SK-N-SH (cell line): ENCODE results near the gene DENND1C. TPM values are rescaled to one million over a fixed set of nuclear protein-coding genes. Genes with fewer than 3 reads are reported as not detected.

Experiments
- CTCF ChIA-PET: fragments of 300-600, 350-600 bp; formaldehyde crosslinking; extraction: SDS; loops from one replicate; lab custom pipeline; 2021; lab: Yijun Ruan, JAX
- POLR2A ChIA-PET: fragments of 350-600 bp; sonication (Branson Sonifier 250); formaldehyde crosslinking; extraction: SDS; loops from one replicate; lab custom pipeline; 2020; ENCODE audit warnings: antibody characterized with exemption, inconsistent platforms; lab: Yijun Ruan, JAX
- DNase-seq: peaks from one replicate; pipeline ENCODE4 v3.0.0; 2012
- H2AFZ ChIP-seq: fragments of 200-600 bp; sonication (generic); 2 replicates; pipeline ENCODE4 v1.8.1; 2016; ENCODE audit warnings: antibody characterized with exemption, mild to moderate bottlenecking, low read depth
- H3F3A ChIP-seq: fragments of 200-600 bp; sonication (generic); replicated peaks from 2 replicates; pipeline ENCODE3; 2016; ENCODE audit warnings: antibody characterized with exemption, mild to moderate bottlenecking; ENCODE audit not compliant: insufficient read depth
- H3K27ac ChIP-seq, 2 experiments: fragments of 200-500 bp in 1 of 2; fragments of 200-600 bp in 1 of 2; sonication (Bioruptor generic) in 1 of 2; sonication (generic), shearing (Covaris generic) in 1 of 2; 2 replicates each; pipeline versions ENCODE4 v1.5.1 to v1.6.1; 2014 to 2016; ENCODE audit warnings: low read depth in 2 of 2, inconsistent platforms in 1 of 2, low read length in 1 of 2, mild to moderate bottlenecking in 1 of 2, mixed read lengths in 1 of 2
- H3K27me3 ChIP-seq: fragments of 200-600 bp; sonication (generic), shearing (Covaris generic); 2 replicates; pipeline ENCODE4 v1.6.1; 2016; ENCODE audit warnings: mixed run types; ENCODE audit not compliant: insufficient read depth
- H3K36me3 ChIP-seq, 2 experiments: fragments of 200-500 bp in 1 of 2; fragments of 200-600 bp in 1 of 2; sonication (Bioruptor generic) in 1 of 2; sonication (generic) in 1 of 2; replicated peaks in 1 of 2; 2 replicates each; pipeline versions ENCODE3 to v1.5.1; 2014 to 2016; ENCODE audit warnings: low read length in 1 of 2, mild to moderate bottlenecking in 1 of 2; ENCODE audit not compliant: insufficient read depth in 2 of 2, control insufficient read depth in 1 of 2
- H3K4me1 ChIP-seq, 2 experiments: fragments of 200-500 bp in 1 of 2; fragments of 200-600 bp in 1 of 2; sonication (Bioruptor generic) in 1 of 2; sonication (generic), shearing (Covaris generic) in 1 of 2; 2 replicates each; pipeline versions ENCODE4 v1.5.1 to v1.6.1; 2014 to 2016; ENCODE audit warnings: low read depth in 1 of 2, low read length in 1 of 2, mixed run types in 1 of 2; ENCODE audit not compliant: insufficient read depth in 2 of 2, control insufficient read depth in 1 of 2
- H3K4me2 ChIP-seq: fragments of 200-600 bp; sonication (generic), shearing (Covaris generic); 2 replicates; pipeline ENCODE4 v1.6.1; 2017; ENCODE audit warnings: mixed run types
- H3K4me3 ChIP-seq, 2 experiments: fragments of 200-500 bp in 1 of 2; fragments of 200-600 bp in 1 of 2; sonication (Bioruptor generic) in 1 of 2; sonication (generic), shearing (Covaris generic) in 1 of 2; 2 replicates each; pipeline versions ENCODE4 v1.5.1 to v1.8.1; 2014 to 2016; ENCODE audit warnings: low read depth in 2 of 2, inconsistent platforms in 1 of 2, low read length in 1 of 2, mild to moderate bottlenecking in 1 of 2, mixed read lengths in 1 of 2, moderate library complexity in 1 of 2
- H3K79me2 ChIP-seq: fragments of 200-600 bp; sonication (generic); 2 replicates; pipeline ENCODE4 v1.8.1; 2017; ENCODE audit warnings: mild to moderate bottlenecking; ENCODE audit not compliant: insufficient read depth
- H3K9ac ChIP-seq: fragments of 200-600 bp; sonication (generic); 2 replicates; pipeline ENCODE4 v1.6.1; 2017; ENCODE audit warnings: mixed run types
- H3K9me2 ChIP-seq: fragments of 200-600 bp; sonication (generic); 2 replicates; pipeline ENCODE4 v1.6.1; 2017; ENCODE audit warnings: mixed run types
- H3K9me3 ChIP-seq: fragments of 200-600 bp; sonication (generic); 2 replicates; pipeline ENCODE4 v1.6.1; 2017; ENCODE audit warnings: mixed run types, mild to moderate bottlenecking, moderate library complexity
- H4K20me1 ChIP-seq: fragments of 200-600 bp; sonication (generic); 2 replicates; pipeline ENCODE4 v1.6.1; 2017; ENCODE audit warnings: mild to moderate bottlenecking, mixed run types; ENCODE audit not compliant: insufficient read depth
- CHD2 ChIP-seq: fragments of 150-350 bp; IDR thresholded peaks from 2 replicates; pipeline ENCODE4 v1.6.1; 2018; ENCODE audit warnings: low read length; ENCODE audit not compliant: partially characterized antibody
- ELF1 ChIP-seq: IDR thresholded peaks from 2 replicates; pipeline ENCODE4 v1.4.0; 2012
- GABPA ChIP-seq: IDR thresholded peaks from 2 replicates; pipeline ENCODE4 v1.4.0; 2012; ENCODE audit warnings: low read depth, mild to moderate bottlenecking
- GATA2 ChIP-seq: sonication (generic); formaldehyde crosslinking; IDR thresholded peaks from 2 replicates; pipeline ENCODE4 v1.5.0; 2020; ENCODE audit warnings: mild to moderate bottlenecking, missing genetic modification reagents
- JUND ChIP-seq: IDR thresholded peaks from 2 replicates; pipeline ENCODE4 v1.4.0; 2012
- MEF2A ChIP-seq: IDR thresholded peaks from 2 replicates; pipeline ENCODE4 v1.4.0; 2012; ENCODE audit warnings: low read depth, borderline replicate concordance
- MXI1 ChIP-seq: IDR thresholded peaks from 2 replicates; pipeline ENCODE4 v1.6.1; 2012; ENCODE audit warnings: mild to moderate bottlenecking, low read depth, low read length, improper control_type of control experiment
- POLR2AphosphoS5 ChIP-seq: IDR thresholded peaks from 2 replicates; pipeline ENCODE4 v1.6.1; 2012; ENCODE audit warnings: low read depth, low read length
- RAD21 ChIP-seq: IDR thresholded peaks from 2 replicates; pipeline ENCODE4 v1.6.1; 2012; ENCODE audit warnings: mild to moderate bottlenecking, low read length
- RCOR1 ChIP-seq: fragments of 150-350 bp; IDR thresholded peaks from 2 replicates; pipeline ENCODE4 v1.6.1; 2017; ENCODE audit warnings: antibody characterized with exemption, low read length
- TAF1 ChIP-seq: IDR thresholded peaks from 2 replicates; pipeline ENCODE4 v1.6.1; 2012; ENCODE audit warnings: low read depth, mild to moderate bottlenecking, low read length, moderate library complexity, borderline replicate concordance
- TCF12 ChIP-seq: IDR thresholded peaks from 2 replicates; pipeline ENCODE4 v1.4.0; 2012
- WGBS: methylation state at CpG from one replicate; pipeline ENCODE4 v1.1.6; 2017; ENCODE audit warnings: low lambda C conversion rate; 5-methylcytosine and 5-hydroxymethylcytosine counted together
- polyA plus RNA-seq, 3 experiments: library from polyadenylated mRNA; depleted of rRNA; stranded (reverse); fragments of >200 nt; gene quantifications; 2 replicates each; pipeline ENCODE4 v1.2.3, GENCODE V29; 2012
- TF ChIP-seq, protein P1 (sequence below): IDR thresholded peaks from 2 replicates; pipeline ENCODE4; 2012
- TF ChIP-seq, protein P2 (sequence below): IDR thresholded peaks from 2 replicates; pipeline ENCODE4 v1.4.0; 2012; ENCODE audit warnings: low read depth
- TF ChIP-seq, protein P3 (sequence below): fragments of 150-350 bp; IDR thresholded peaks from 2 replicates; pipeline ENCODE4 v1.6.1; 2016; ENCODE audit warnings: mild to moderate bottlenecking, low read depth, low read length
- TF ChIP-seq, protein P4 (sequence below): IDR thresholded peaks from 2 replicates; pipeline ENCODE4 v1.4.0; 2012; ENCODE audit warnings: low read depth, borderline replicate concordance
- TF ChIP-seq, protein P5 (sequence below): fragments of 150-350 bp; IDR thresholded peaks from 2 replicates; pipeline ENCODE4 v1.6.1; 2017; ENCODE audit warnings: antibody characterized with exemption, low read length, low read depth, borderline replicate concordance
- TF ChIP-seq, protein P6 (sequence below): IDR thresholded peaks from 2 replicates; pipeline ENCODE4 v1.4.0; 2012; ENCODE audit warnings: low read depth, borderline replicate concordance

Gene DENND1C
- polyA plus RNA-seq, 1 of the 3 experiments (the other 2 are of a cell fraction), result 0.05 TPM

DNA sequence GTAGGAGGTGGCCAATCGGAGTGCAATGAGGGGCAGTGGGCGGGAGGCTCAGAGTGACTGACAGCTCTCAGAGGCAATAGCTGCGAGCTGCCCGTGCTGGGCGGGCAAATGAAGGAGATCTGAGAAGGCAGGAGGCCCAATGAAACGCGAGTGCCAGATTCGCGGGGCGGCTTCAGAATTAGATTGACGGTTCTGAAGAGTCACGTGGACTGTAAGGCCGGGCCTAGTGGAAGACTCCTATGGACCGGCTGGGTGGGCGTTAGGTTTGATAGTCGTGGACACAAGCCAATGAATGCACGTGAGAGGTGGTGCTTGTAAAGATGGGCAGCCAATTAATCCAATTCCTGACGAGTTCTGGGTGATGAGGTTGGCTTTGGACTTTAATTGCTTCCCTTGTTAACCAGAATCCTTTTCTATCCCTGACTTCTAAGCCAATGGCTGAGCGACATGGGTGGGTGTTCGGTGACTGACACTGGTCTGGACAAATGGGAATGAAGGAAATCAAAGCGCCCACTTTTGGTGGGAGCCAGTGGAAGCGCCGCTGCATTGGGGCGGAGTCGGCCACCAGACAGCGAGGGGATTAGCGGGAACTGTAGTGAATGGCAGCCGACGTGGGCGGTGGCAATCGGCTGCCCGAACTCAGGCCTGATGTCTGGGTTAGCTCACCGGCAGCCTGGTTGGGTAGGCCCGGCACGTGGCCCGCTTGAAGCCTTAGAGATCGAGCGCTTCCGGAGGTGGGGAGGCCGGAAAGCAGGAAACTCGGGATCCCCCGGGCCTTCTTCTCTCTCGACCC is 56.5 kb downstream of the DENND1C start:
- TF ChIP-seq CHD2 (peak; percentile 96), TAF1 (no peak), GATA2 (CRISPR knock-in tag) (no peak), TCF12 (no peak), POLR2AphosphoS5 (peak; percentile 16; the same call in 1 of the 2 replicates), JUND (no peak), GABPA (peak; percentile 66), MXI1 (peak; percentile 32; the same call in 1 of the 2 replicates), RCOR1 (no peak), MEF2A (no peak), ELF1 (peak; percentile 61; the same call in 1 of the 2 replicates), RAD21 (no peak)
- TF ChIP-seq, protein P1, sequence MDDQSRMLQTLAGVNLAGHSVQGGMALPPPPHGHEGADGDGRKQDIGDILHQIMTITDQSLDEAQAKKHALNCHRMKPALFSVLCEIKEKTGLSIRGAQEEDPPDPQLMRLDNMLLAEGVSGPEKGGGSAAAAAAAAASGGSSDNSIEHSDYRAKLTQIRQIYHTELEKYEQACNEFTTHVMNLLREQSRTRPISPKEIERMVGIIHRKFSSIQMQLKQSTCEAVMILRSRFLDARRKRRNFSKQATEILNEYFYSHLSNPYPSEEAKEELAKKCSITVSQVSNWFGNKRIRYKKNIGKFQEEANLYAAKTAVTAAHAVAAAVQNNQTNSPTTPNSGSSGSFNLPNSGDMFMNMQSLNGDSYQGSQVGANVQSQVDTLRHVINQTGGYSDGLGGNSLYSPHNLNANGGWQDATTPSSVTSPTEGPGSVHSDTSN, result peak; percentile 96
- TF ChIP-seq, protein P2, sequence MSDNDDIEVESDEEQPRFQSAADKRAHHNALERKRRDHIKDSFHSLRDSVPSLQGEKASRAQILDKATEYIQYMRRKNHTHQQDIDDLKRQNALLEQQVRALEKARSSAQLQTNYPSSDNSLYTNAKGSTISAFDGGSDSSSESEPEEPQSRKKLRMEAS, result peak; percentile 98
- TF ChIP-seq, protein P3, sequence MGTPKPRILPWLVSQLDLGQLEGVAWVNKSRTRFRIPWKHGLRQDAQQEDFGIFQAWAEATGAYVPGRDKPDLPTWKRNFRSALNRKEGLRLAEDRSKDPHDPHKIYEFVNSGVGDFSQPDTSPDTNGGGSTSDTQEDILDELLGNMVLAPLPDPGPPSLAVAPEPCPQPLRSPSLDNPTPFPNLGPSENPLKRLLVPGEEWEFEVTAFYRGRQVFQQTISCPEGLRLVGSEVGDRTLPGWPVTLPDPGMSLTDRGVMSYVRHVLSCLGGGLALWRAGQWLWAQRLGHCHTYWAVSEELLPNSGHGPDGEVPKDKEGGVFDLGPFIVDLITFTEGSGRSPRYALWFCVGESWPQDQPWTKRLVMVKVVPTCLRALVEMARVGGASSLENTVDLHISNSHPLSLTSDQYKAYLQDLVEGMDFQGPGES, result peak; percentile 99
- TF ChIP-seq, protein P4, sequence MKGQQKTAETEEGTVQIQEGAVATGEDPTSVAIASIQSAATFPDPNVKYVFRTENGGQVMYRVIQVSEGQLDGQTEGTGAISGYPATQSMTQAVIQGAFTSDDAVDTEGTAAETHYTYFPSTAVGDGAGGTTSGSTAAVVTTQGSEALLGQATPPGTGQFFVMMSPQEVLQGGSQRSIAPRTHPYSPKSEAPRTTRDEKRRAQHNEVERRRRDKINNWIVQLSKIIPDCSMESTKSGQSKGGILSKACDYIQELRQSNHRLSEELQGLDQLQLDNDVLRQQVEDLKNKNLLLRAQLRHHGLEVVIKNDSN, result peak; percentile 93
- TF ChIP-seq, protein P5, sequence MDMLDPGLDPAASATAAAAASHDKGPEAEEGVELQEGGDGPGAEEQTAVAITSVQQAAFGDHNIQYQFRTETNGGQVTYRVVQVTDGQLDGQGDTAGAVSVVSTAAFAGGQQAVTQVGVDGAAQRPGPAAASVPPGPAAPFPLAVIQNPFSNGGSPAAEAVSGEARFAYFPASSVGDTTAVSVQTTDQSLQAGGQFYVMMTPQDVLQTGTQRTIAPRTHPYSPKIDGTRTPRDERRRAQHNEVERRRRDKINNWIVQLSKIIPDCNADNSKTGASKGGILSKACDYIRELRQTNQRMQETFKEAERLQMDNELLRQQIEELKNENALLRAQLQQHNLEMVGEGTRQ, result peak; percentile 62
- TF ChIP-seq, protein P6, sequence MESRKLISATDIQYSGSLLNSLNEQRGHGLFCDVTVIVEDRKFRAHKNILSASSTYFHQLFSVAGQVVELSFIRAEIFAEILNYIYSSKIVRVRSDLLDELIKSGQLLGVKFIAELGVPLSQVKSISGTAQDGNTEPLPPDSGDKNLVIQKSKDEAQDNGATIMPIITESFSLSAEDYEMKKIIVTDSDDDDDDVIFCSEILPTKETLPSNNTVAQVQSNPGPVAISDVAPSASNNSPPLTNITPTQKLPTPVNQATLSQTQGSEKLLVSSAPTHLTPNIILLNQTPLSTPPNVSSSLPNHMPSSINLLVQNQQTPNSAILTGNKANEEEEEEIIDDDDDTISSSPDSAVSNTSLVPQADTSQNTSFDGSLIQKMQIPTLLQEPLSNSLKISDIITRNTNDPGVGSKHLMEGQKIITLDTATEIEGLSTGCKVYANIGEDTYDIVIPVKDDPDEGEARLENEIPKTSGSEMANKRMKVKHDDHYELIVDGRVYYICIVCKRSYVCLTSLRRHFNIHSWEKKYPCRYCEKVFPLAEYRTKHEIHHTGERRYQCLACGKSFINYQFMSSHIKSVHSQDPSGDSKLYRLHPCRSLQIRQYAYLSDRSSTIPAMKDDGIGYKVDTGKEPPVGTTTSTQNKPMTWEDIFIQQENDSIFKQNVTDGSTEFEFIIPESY, result peak; percentile 79; the same call in 1 of the 2 replicates
- H3K4me1 ChIP-seq, result peaks cover 10 to 15% of the 10 kb centered on the region in 2 experiments; a peak in 2 of 4 replicates
- H3K36me3 ChIP-seq, result peaks cover 5 to 22% of the 10 kb centered on the region in 2 experiments
- peak; percentile 96 for DNase-seq
- peaks cover 40% of the 10 kb centered on the region for H3K79me2 ChIP-seq
- WGBS, result 5% methylated on average over 25 of the region's 43 CpGs
- ChIA-PET POLR2A (interaction anchor here (0.5 to 1.6 kb wide), 3 partner anchors 32 to 52 kb away, joined by 4 to 8 read pairs (median 4); partner anchors contain the start of genes ALKBH7 and GTF2F1), CTCF (interaction anchor here (0.6 to 1.6 kb wide), 3 partner anchors 14 to 1897 kb away, joined by 3 read pairs; partner anchors contain the start of gene TUBB4A)
- H3K27ac ChIP-seq, result peak overlapping the region; percentile 61 to 78; a peak in 3 of 4 replicates
- H3K4me2 ChIP-seq, result peak overlapping the region; percentile 49
- H4K20me1 ChIP-seq, result peaks cover 39% of the 10 kb centered on the region
- H3K9me3 ChIP-seq, result no peaks in the 10 kb centered on the region
- H3K4me3 ChIP-seq, result peak overlapping the region in 1 of 2 experiments; percentile 20; a peak in 2 of 4 replicates
- H3F3A ChIP-seq, result peaks cover 6% of the 10 kb centered on the region
- peak overlapping the region; percentile 85; the same call in 1 of the 2 replicates for H2AFZ ChIP-seq
- H3K27me3 ChIP-seq, result no peaks in the 10 kb centered on the region
- no peaks in the 10 kb centered on the region for H3K9me2 ChIP-seq
- H3K9ac ChIP-seq, result no peak overlapping the region
